Measurements from ENCODE around the gene HECW1. TPM values are rescaled to one million over a fixed set of nuclear protein-coding genes. Genes with fewer than 3 reads are reported as not detected.

HECW1 gene
- total and polyA plus RNA-seq, 2 of the 8 experiments (the other 6 are each of a cell fraction or from before 2014, with no cell fraction given): 2.9 to 12.7 TPM

GRCh38 chr7:43311052-43311451 is 198.6 kb downstream of the HECW1 start:
- Histone ChIP-seq H2AFZ (ENCODE audit: low read length) (no peak overlapping the region), H2AK5ac (ENCODE audit: low read depth, low read length) (no peak overlapping the region), H3K79me2 (ENCODE audit: control insufficient read depth in 1 of 2, insufficient read depth in 2 of 2, low read length in 2 of 2) (no peaks in the 10 kb centered on the region), H3K56ac (replicated peaks; ENCODE audit: insufficient read length, low read depth, low read length) (no peak overlapping the region), H3K9me3 (ENCODE audit: insufficient read depth in 2 of 2, low read depth in 1 of 2, low read length in 1 of 2) (no peaks in the 10 kb centered on the region), H2BK12ac (ENCODE audit: low read depth, low read length) (no peak overlapping the region), H3K4me1 (replicated peaks in 1 of 4; ENCODE audit: control insufficient read depth in 3 of 4, insufficient read depth in 4 of 4, low read length in 3 of 4) (no peaks in the 10 kb centered on the region), H4K20me1 (replicated peaks in 1 of 2; ENCODE audit: control insufficient read depth in 1 of 2, insufficient read depth in 2 of 2, low read length in 2 of 2) (no peaks in the 10 kb centered on the region), H2BK15ac (ENCODE audit: low read length) (no peak overlapping the region), H3K27me3 (replicated peaks in 1 of 4; ENCODE audit: control insufficient read depth in 3 of 4, extremely low read depth in 1 of 4, insufficient read depth in 3 of 4, low read length in 3 of 4) (no peaks in the 10 kb centered on the region), H2BK5ac (ENCODE audit: low read depth, low read length) (no peak overlapping the region), H2BK120ac (replicated peaks; ENCODE audit: low read depth, low read length) (no peak overlapping the region), H3K36me3 (ENCODE audit: control insufficient read depth in 2 of 4, insufficient read depth in 4 of 4, low read length in 3 of 4) (no peaks in the 10 kb centered on the region), H3K9ac (replicated peaks in 1 of 4; ENCODE audit: extremely low read depth in 1 of 4, low read depth in 3 of 4, low read length in 3 of 4) (no peak overlapping the region), H3K79me1 (ENCODE audit: low read depth, low read length) (no peaks in the 10 kb centered on the region), H3K4me2 (ENCODE audit: insufficient read depth in 1 of 2, low read depth in 2 of 2, low read length in 2 of 2) (no peak overlapping the region), H4K5ac (ENCODE audit: insufficient read length, low read depth, low read length) (no peak overlapping the region), H3K23me2 (ENCODE audit: low read depth, low read length) (no peaks in the 10 kb centered on the region), H4K91ac (replicated peaks; ENCODE audit: insufficient read length, low read length) (no peak overlapping the region), H4K8ac (ENCODE audit: extremely low read depth, insufficient read depth, low read length) (no peak overlapping the region), H3K23ac (ENCODE audit: insufficient read length) (no peak overlapping the region), H2BK20ac (ENCODE audit: low read length) (no peak overlapping the region), H3K18ac (ENCODE audit: extremely low read depth, low read length) (no peak overlapping the region), H3K4ac (replicated peaks; ENCODE audit: insufficient read length, low read depth, low read length) (no peak overlapping the region), H3K14ac (ENCODE audit: insufficient read length) (no peak overlapping the region), H3K27ac (ENCODE audit: low read depth, low read length) (no peak overlapping the region), H3K4me3 (ENCODE audit: extremely low read depth in 1 of 4, insufficient read depth in 2 of 4, low read depth in 3 of 4, low read length in 4 of 4) (no peak overlapping the region)
- ChIA-PET POLR2A (ENCODE audit: partially characterized antibody) (no interaction called here), CTCF (ENCODE audit: partially characterized antibody) (interaction anchor here (1.3 kb wide), 1 partner anchor 8 kb away, joined by 3 read pairs; no protein-coding TSS in a partner anchor)
- FAIRE-seq (no peak), DNase-seq (ENCODE audit: low read depth in 1 of 2, low spot score in 2 of 2) (no peak)
- WGBS, 2 experiments (ENCODE audit: extremely low coverage in 1 of 2, insufficient coverage in 1 of 2, insufficient read length in 1 of 2, insufficient replicate concordance in 2 of 2, low coverage in 1 of 2, low lambda C conversion rate in 2 of 2, missing lambda C conversion rate in 1 of 2): 91% methylated on average over 5 of the region's 5 CpGs; no CpG with 5 or more reads in 1 of the 2 experiments
- TF ChIP-seq KDM5A (IDR thresholded peaks at IDR 0.05; ENCODE audit: low read length) (no peak), HDAC2 (IDR thresholded peaks at IDR 0.05; ENCODE audit: borderline replicate concordance in 1 of 2, low read depth in 2 of 2, low read length in 2 of 2) (no peak)
- TF ChIP-seq, protein P1, sequence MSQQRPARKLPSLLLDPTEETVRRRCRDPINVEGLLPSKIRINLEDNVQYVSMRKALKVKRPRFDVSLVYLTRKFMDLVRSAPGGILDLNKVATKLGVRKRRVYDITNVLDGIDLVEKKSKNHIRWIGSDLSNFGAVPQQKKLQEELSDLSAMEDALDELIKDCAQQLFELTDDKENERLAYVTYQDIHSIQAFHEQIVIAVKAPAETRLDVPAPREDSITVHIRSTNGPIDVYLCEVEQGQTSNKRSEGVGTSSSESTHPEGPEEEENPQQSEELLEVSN (IDR thresholded peaks at IDR 0.05): no peak

All from H1 (cell line).